HG02973 (cell line): Measurements from ENCODE around the gene LPCAT4.
A peak's percentile ranks its signal among the peaks of the same experiment; 100 is the strongest.
"Not testable (repeated sequence)": the region's sequence is repeated elsewhere in the genome, so short reads cannot be mapped to it uniquely, and the experiment has no call there.

Source experiments
- ATAC-seq: cut with Tn5 transposase; IDR thresholded peaks from one replicate; pipeline ENCODE4 v1.9.1; 2021; ENCODE audit warnings: moderate library complexity; ENCODE audit not compliant: unreplicated experiment

The LPCAT4 gene

GRCh38 chr15:34367101-34368081 is at the start of gene LPCAT4:
TSS of gene LPCAT4 (minus strand) at chr15:34367196. CDS start at chr15:34367100, 96 bp downstream.
- ATAC-seq, result peak; percentile 75

GRCh38 chr15:34409511-34409910 is 42.5 kb upstream of the LPCAT4 start:
- not testable (repeated sequence) for ATAC-seq

GRCh38 chr15:34408973-34409372 is 42.0 kb upstream of the LPCAT4 start:
- ATAC-seq, result not testable (repeated sequence)

GRCh38 chr15:34403899-34404298 is 36.9 kb upstream of the LPCAT4 start:
- ATAC-seq, result not testable (repeated sequence)

- not testable (repeated sequence) for ATAC-seq
These were observed 36.2 kb upstream of the LPCAT4 start for GRCh38 chr15:34403160-34403598.

- ATAC-seq, result not testable (repeated sequence)
These were observed 30.8 kb upstream of the LPCAT4 start for GRCh38 chr15:34397637-34398259.

GRCh38 chr15:34392981-34393380 is 26.0 kb upstream of the LPCAT4 start:
- not testable (repeated sequence) for ATAC-seq

- not testable (repeated sequence) for ATAC-seq
These were observed 22.6 kb upstream of the LPCAT4 start for GRCh38 chr15:34389594-34390086.

GRCh38 chr15:34381829-34382521 is 15.0 kb upstream of the LPCAT4 start:
- not testable (repeated sequence) for ATAC-seq

- not testable (repeated sequence) for ATAC-seq
These were observed 13.5 kb upstream of the LPCAT4 start for GRCh38 chr15:34380491-34380890.

- ATAC-seq, result no peak
These were observed 9.9 kb upstream of the LPCAT4 start for GRCh38 chr15:34376856-34377255.

GRCh38 chr15:34375541-34375940 is 8.5 kb upstream of the LPCAT4 start:
- not testable (repeated sequence) for ATAC-seq

GRCh38 chr15:34374816-34375215 is 7.8 kb upstream of the LPCAT4 start:
- no peak for ATAC-seq

GRCh38 chr15:34373951-34374350 is 7.0 kb upstream of the LPCAT4 start:
- ATAC-seq, result no peak

GRCh38 chr15:34370643-34371042 is 3.6 kb upstream of the LPCAT4 start:
- no peak for ATAC-seq

GRCh38 chr15:34370129-34370528 is 3.1 kb upstream of the LPCAT4 start:
- no peak for ATAC-seq

GRCh38 chr15:34366271-34367065 is 528 bp downstream of the LPCAT4 start:
- ATAC-seq, result no peak

- ATAC-seq, result no peak
These were observed 1.2 kb downstream of the LPCAT4 start for GRCh38 chr15:34365836-34366235.

- ATAC-seq, result no peak
These were observed 1.7 kb downstream of the LPCAT4 start for GRCh38 chr15:34365091-34365825.
